Activated effector memory CD4-positive, alpha-beta T cell treated with anti-CD3 and anti-CD28 coated beads, Interleukin-2, amount 50 U/mL, for 16 hours (primary cell): Measurements from ENCODE around the gene VIPR2.
A peak's percentile ranks its signal among the peaks of the same experiment; 100 is the strongest.
"Not testable (repeated sequence)": the region's sequence is repeated elsewhere in the genome, so short reads cannot be mapped to it uniquely, and the experiment has no call there.

Source experiments
- DNase-seq: peaks from one replicate; pipeline ENCODE4 v3.0.0-alpha.2; 2020

The VIPR2 gene

DNA sequence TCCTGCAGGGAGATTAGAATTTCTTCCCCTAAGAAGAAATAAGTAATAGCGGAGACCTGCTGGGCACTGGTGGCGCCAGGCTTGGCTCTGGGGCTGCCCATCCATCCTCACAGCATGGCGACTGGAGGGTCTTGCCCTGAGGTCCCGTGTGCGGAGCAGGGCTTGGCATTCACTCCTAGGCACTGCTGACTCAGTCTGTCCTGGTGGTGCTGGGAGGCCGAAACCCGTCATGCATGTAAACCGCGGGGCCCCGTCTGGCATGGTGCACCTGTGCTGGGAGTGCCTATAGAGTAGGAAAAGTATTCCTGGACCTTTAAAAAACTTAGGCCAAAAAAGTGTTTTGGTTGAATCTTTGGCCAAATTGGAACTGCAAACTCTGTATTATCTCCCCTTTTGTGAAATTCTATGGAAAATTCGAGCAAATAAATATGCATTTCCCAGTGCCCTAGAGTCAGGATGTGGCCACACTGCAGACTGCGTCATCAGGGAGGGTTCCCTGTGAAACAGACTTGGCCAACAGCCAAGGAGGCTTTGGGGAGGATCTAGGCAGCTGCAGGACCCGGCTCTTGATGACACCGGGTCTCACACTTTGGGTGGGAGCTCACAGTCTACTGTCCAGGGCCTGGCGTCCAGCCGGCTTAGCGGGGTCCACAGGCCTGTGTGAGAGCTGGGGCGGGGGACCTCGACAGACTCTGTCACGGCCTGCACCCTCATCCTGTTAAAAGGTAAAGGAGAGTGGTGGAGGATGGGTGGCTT, 122.3 kb downstream of the VIPR2 start:
- DNase-seq: peak; percentile 45

DNA sequence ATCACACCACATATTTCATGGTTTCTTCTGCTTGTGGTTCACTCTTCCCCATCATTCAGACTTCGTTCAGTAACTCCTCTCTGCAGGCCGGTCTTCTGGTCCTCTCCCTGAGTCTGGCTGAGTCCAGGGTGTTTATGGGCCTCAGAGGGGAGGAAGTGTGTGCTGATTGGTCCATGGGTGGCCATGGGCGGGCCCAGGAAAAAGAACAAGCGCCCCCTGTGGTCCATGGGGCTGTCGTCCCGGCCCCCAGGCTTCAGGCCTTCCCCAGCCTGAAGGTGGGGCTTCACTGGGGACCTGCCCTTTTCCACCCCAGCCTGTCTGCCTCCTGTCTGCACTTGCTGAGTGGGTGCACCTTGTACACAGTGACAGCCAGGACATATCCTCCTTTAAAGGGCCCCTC, 123.7 kb downstream of the VIPR2 start:
- DNase-seq: no peak

DNA sequence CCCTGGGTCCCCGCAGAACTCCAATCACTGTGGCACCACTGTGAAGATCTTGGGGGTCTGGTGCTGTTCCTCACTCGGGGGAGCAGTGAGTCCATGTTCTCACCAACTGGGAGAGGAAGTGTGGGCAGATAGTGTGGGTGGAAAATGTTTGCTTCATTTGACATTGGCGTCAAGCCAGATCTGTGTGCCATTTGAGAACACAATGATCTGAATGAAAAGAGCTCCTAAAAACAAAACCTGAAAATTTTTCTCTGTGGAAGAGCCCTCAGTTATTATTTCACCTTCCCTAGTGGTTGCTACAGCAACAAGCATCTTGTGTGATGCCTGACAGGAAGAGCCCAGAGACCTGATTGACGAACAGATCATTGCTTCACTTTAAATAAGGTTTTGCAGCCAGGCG, 125.6 kb downstream of the VIPR2 start:
- DNase-seq: no peak

DNA sequence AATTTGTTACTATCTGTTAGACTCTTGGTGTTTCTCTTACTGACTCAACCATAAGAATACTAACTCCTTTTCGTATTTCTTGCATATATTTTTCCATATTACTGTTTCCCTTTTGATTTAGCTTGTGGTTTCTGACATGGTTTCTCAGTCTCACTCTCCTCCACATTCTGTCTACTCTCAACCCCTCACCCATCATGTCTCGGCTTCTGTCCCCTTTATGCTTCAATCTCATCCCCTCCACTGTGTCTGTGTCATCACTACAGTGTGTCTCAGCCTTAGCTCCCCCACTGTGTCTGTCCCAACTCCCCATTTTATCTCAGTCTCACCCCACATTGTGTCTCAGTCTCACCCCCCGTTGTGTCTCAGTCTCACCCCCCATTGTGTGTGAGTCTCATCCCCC, 126.9 kb downstream of the VIPR2 start:
- DNase-seq: no peak

DNA sequence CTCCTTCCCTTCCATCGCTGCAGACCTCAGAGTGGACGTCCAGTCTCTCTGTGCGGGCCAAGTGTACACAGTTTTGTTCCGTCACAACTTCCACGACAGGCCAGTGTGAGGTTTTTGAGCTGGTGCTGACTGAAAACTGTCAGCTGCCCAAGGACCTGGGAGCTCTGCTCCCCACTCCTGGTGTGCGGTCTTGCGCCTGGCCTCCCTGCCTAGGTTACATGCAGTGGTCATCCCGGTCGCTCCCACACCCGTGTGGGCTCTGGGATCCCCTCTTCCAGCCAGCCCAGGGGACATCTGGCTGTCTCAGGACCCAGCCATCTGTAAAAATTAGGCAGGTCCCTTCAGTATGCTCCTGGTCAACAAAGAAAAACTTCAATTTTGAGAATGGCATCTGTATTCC, 127.5 kb downstream of the VIPR2 start:
- no peak for DNase-seq

DNA sequence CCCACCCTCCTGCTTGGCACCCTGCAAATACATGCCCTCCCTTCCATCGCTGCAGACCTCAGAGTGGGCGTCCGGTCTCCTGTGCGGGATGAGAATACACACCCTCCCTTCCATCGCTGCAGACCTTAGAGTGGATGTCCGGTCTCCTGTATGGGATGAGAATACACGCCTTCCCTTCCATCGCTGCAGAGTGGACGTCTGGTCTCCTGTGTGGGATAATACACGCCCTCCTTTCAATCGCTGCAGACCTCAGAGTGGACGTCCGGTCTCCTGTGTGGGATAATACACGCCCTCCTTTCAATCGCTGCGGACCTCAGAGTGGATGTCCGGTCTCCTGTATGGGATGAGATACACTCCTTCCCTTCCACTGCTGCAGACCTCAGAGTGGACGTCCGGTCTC, 128.1 kb downstream of the VIPR2 start:
- DNase-seq: no peak

DNA sequence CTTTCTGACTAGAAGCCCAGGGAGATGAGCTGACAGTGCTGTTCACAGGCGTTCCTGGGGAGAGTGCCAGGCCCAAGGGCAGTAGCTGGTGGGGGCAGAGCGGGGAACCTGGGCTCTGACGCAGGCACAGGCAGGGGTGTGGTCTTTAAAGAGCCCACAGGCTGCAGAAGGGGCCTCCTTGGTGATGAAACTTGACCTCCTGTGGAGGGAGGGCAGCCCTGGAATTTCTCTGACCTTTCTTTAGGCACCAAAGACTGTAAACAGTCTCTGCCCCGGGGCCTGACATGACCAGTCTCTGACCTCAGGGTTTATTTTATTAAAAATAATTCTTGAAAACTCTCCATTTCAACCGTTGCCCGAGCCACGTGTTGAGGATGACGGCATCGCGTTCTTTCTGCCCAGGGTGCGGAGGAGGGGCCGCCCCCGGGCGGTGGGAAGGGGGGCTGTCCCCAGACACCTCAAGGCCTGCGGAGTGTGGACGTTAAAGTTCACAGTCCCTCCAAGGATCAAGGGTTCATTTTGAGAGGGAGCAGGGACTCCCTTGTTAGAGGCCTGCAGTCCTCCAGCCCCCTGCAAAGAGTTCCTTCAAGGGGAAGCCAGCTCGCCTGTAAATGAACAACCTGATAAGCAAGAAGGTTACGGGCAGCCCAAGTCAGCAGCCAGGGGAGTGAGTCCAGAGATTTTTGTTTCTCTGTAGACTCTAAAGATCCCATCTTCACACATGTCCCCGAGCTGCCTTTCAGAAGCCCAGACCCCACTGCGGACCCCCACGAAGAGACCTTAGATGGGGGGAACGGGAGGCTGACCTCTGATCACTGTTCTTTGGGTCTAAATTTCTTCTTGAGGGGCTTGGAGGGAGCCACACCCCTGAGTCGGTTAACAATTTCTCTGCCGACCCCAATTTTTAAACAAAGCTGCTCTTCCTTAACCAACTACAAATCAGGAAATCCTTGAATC, 128.9 kb downstream of the VIPR2 start:
- no peak for DNase-seq

DNA sequence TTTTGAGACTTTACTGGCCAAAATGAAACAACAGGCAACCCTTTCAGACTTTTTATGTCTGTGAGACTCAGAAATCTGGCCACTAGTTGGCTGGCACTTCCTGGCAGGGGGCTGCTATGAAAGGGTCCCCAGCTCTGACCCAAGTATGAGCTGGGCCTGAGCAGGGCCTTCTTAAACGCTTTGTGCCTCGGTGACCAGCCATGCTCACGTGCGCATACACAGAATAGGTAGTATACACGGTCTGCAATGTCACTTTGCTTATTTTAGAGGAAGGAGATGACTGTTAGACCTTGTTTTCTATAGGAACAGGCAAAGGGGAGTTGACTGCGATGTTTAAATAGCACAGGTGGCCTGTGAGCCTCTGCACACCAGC, 129.6 kb downstream of the VIPR2 start:
- DNase-seq: no peak

DNA sequence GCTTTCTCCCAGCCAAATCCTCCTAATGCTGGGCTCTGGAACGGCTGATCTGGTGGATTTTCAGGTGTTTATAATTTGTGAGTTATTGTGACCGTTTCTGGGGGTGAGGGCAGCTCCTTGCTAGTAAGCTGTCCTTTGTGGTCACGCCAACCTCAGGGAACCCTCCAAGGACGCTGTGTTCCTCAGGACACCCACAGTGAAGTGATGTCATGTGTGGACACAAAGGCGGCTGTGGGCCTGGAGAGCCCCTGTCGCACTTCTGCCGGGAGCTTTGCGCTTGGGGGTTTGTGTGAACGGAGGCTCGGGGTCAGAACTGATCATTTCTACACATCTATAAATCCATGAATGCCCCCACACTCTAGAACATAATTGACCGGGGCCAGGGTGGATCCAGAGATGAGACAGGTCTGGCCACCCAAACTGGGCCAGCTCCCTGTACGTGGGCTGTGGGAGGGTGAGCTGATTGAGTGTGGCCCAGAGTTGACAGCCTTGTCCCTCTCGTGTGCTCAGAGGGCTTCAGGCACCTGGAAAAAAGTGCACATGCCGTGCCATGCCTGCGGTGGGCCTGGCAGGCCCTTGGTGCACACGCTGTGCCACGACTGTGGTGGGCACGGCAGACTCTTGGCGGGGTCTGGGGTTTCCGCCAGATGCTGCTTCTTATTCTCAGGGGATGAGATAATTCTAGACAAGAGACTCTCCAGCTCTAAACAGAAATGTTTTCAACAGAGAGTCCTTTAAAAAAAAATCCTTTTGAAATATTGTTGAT, 130.2 kb downstream of the VIPR2 start:
- no peak for DNase-seq

DNA sequence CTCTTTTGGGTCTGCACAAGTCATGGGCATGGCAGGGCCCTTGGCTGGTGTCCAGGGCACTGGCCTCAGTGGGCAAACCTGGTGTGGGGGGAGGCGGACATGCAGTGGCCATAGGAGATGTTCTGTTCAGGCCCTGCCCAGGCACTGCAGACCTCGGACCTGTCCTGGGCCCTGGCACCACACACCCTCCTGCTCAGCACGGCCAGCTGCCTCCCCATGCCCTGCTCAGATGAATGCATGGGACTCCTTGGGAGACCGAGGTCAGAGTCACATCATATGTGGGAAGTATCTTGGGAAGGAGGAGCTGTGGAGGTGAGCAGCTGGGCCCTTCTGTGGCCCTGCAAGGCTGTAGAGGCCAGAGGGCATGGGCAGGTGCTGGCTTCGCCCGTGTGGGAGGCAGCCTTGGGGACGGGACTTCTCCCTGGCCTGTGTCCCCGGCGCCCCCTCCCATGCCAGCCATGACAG, 130.8 kb downstream of the VIPR2 start:
- no peak for DNase-seq

DNA sequence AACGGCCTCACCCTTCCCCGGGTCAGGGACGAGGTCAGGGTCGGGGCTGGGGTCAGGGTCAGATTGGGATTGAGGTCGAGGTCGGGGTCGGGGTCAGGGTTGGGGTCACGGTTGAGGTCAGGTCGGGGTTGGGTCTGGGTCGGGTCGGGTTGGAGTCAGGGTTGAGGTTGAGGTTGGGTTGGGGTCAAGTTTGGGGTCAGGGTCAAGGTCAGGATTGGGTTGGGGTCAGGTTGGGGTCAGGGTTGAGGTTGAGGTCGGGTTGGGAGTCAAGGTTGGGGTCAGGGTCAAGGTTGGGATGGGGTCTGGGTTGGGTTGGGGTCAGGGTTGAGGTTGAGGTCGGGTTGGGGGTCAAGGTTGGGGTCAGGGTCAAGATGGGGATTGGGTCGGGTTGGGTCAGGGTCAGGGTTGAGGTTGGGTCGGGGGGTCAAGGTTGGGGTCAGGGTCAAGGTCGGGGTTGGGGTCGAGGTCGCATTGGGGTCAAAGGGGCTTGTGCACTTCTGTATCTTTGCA, 131.4 kb downstream of the VIPR2 start:
- DNase-seq: no peak

DNA sequence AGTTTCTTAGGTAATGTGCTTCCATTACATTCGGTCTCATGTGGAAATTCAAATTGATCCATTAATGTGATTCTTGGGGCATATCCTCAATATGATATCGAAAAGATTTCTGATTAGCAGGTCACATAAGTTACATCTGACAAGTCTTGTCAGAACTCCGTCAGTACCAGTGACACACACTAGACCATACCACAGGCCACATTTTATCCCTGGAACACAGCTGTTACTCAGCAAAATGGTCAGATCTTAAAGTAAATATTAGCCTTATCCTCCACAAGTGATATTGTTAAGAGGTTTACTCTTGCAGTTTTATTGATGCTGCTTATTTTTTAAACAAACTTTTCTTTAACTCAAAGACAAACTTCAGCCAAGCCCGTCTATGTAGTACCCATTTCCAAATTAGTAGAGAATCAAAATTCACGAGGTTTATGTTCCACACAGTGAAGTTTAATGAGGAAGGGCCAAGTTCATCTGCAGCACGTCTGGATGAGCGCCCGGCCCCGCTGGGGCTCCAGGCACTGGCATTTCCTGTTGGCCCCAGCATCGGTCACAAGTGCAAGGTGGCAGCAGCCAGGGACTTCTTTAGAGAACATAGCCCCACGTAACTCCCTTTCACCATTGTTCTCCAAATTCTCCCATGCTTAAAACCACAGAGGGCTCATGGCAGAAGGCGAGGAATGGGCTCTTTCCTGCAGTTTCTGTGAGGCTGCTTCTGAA, 132.2 kb downstream of the VIPR2 start:
- no peak for DNase-seq

DNA sequence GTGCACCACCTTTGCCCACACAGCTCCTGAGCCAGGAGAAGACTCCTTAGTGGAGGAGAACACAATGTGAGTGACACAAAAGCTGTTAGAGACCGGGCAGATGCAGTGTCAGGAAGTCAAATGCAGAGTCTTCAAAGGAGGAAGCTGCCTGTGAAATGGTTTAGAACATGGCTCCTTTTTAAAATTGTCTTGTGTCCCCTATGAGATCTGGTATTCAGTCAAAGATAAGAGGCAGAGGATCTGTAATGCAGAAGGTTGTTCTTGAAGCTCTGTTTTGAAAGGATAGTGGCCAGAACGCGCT, 133.0 kb downstream of the VIPR2 start:
- DNase-seq: no peak

DNA sequence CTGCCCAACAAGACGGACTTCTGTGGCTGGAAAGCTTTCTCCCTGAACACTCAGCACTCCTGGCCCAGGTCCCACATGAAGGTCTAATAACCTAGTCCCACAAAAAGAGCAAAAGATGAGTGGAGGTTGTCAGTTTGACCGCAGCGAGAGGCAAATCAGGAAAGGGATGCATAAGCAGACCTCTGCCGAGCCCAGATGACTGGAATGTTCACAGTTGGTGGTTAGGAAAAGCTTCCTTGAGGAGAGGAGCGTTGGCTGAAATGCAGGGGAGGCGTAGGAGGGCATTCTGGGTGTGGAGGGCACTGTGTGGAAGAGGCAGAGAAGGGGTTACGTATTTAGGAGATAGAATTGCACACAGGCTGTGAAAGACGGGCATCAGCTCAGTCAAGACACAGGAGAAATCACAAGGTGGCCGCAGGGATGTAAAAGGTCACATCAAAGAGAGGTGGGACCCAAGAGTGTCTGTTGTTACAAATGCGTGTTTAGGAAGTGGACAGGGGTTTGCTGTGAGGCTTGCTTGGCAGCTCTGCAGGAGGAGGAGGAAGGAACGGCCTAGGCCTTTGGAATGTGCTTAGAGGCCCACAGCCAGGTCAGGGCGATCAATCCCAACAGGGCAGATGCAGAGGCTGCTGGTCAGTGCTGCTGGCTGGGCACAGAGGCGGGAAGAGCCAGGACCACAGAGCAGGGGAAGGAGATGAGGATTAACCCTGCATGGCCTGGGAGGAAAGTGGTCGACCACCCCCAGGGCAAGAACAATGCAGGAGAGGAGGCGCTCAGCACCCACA, 133.5 kb downstream of the VIPR2 start:
- no peak for DNase-seq

DNA sequence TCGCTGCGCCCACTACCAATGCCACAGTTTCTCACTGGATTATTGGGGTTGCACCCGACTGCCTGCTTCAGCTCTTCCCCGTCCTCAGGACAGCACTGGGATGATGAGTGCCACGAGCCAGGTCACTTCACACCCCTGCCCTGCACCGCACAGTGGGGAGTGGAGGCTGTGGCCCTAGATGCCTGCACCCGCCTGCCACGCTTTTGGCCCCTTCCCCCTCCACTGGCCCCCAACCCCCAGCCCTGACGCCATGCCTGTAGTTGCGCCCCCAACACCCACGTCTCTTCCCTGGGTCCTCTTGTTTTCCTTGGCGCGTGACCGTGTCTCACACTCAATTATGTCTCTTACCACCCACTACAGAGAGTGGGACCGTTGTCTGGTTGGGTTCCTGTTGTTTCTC, 134.3 kb downstream of the VIPR2 start:
- DNase-seq: no peak

DNA sequence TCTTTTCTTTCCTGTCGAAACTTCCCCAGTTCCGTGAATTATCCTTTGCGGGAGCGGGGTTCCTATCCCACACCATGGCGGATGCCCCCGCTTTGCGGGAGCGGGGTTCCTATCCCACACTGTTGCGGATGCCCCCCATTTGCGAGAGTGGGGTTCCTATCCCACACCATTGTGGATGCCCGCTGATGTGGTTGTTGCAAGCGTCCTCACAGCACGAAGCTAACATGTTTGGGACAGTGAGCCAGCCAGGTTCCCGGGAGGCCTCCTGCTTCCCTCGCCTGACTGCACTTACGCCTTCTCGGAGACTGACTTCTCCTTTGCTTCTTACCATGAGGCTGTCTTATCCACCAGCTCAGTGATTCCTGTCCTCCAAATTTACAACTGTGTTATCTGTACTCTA, 134.7 kb downstream of the VIPR2 start:
- DNase-seq: no peak

DNA sequence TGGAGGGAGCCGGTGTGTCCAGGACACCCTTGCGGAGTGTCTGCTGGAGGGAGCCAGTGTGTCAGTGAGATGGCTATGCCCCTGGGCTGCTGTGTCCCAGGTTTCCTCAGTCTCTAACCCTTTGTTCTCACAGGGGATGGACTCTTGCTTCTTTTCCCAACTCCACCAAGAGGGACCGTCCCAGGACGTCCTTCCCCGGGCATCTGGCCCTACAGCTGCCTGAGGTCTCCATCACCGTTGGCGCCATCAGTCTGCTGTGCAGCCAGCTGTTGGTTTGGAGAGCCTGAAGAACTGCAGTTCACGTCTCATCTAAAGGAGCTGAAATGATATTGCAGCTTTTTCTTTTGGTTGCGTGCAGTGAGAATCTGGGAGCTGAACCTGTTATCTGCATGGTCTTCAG, 136.2 kb downstream of the VIPR2 start:
- DNase-seq: no peak

DNA sequence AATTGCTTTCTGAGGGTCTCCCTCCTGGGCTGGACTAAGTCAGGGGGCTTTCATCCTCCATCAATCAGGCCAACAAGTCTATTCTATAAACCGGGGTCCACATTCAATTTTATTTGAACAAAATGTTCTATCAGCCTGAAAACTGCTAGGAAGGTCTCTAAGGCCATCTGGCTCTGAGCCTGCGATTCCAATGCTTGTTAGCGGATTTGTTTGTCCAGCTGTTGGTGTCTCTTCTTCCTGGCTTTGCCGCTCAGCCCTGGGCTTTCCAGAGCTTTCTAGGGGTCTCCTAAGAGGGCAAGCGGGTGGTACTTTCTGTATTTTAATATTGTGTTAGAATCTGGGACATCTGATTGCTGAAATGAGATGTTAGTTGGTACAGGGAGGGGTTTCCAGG, 136.7 kb downstream of the VIPR2 start:
- no peak for DNase-seq

DNA sequence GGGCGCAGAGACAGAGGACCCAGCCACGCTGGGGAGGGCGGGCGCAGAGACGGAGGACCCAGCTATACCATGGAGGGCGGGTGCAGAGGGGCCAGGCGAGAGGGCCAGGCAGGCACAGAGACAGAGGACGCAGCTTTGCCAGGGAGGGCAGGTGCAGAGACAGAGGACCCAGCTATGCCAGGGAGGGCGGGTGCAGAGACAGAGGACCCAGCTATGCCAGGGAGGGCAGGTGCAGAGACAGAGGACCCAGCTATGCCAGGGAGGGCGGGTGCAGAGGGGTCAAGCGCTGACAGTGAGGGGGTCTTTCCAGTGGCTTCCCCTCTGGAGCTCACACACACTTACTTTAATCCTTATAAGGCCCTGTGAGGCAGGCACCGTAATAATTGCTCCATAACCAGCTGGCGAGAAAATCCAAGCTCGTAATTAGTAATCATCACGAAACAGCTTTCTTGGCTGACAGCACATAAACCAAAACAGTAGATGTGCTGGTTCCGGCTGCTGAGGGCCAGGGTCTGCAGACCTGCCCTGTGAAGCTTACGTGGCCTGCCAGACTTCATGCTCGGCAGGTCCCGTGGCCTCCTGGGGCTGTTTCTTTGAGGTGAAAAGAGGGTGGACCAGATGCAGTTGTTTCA, 137.2 kb downstream of the VIPR2 start:
- DNase-seq: no peak

DNA sequence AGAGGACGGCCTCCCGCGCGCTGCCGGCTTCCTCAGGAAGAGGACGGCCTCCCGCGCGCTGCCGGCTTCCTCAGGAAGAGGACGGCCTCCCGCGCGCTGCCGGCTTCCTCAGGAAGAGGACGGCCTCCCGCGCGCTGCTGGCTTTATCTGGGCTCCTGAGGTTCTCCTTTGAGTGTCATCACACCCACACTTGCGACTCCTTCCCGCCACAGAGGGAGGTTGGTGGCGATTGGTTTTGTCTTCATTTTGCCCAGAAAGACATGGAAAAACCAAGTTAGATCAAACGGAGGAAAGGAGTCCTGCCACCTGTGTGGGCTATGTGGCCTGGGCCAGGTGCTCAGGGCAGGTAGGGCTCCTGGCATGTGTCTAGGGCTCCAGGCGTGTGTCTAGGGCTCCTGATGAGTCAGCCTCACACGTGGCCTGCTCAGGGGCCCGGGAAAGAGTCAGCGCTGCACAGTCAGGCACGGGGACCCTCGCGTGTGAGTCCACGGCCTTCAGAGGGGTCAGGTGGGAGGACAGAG, 138.0 kb downstream of the VIPR2 start:
- DNase-seq: peak; percentile 61

DNA sequence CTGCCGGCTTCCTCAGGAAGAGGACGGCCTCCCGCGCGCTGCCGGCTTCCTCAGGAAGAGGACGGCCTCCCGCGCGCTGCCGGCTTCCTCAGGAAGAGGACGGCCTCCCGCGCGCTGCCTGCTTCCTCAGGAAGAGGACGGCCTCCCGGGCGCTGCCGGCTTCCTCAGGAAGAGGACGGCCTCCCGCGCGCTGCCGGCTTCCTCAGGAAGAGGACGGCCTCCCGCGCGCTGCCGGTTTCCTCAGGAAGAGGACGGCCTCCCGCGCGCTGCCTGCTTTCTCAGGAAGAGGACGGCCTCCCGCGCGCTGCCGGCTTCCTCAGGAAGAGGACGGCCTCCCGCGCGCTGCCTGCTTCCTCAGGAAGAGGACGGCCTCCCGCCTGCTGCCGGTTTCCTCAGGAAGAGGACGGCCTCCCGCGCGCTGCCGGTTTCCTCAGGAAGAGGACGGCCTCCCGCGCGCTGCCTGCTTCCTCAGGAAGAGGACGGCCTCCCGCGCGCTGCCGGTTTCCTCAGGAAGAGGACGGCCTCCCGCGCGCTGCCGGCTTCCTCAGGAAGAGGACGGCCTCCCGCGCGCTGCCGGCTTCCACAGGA, 138.6 kb downstream of the VIPR2 start:
- not testable (repeated sequence) for DNase-seq
